Stimulated activated naive CD4-positive, alpha-beta T cell (primary cell): ENCODE results near the gene ACP1.
"Not testable (repeated sequence)": the region's sequence is repeated elsewhere in the genome, so short reads cannot be mapped to it uniquely, and the experiment has no call there.

Experiments used
- DNase-seq, 6 experiments: peaks; one replicate each; lab custom pipeline; 2025; lab: John Stamatoyannopoulos, UW

Gene ACP1

GRCh38 chr2:310994-311393 is 46.2 kb downstream of the ACP1 start:
- no peak for DNase-seq

- DNase-seq = no peak
Observed at GRCh38 chr2:313991-314390, 49.2 kb downstream of the ACP1 start.

GRCh38 chr2:314561-315336 is 50.0 kb downstream of the ACP1 start:
- no peak for DNase-seq

DNA sequence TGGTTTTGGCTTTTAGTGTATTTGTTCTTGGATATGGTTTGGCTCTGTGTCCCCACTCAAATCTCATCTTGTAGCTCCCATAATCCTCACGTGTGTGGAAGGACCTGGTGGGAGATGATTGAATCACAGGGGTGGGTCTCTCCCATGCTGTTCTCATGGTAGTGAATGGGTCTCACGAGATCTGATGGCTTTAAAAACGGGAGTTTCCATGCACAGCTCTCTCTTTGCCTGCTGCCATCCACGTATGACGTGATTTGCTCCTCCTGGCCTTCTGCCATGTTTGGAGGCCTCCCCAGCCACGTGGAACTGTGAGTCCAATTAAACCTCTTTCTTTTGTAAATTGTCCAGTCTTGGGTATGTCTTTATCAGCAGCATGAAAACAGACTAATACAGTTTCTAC is 51.2 kb downstream of the ACP1 start:
- DNase-seq = not testable (repeated sequence)

DNA sequence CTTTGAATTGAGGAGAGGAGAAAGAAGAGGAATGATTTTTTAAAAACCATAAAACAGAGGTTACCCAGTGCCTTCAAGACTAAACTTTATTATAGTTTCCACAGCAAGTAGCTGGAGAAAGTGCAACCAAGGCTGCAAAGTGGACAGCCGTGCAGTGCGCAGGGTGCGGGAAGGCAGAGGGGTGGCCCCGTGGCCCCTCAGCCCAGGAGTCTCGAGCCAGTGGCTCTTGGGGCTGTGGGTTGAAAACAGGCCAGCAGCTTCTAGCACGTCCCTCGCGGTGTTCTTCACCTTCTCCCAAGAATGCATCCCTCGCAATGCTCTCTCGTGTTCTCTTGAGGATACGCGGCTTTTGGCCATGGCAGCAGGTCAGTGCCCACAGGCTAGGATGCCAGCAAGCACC is 51.6 kb downstream of the ACP1 start:
- no peak for DNase-seq

DNA sequence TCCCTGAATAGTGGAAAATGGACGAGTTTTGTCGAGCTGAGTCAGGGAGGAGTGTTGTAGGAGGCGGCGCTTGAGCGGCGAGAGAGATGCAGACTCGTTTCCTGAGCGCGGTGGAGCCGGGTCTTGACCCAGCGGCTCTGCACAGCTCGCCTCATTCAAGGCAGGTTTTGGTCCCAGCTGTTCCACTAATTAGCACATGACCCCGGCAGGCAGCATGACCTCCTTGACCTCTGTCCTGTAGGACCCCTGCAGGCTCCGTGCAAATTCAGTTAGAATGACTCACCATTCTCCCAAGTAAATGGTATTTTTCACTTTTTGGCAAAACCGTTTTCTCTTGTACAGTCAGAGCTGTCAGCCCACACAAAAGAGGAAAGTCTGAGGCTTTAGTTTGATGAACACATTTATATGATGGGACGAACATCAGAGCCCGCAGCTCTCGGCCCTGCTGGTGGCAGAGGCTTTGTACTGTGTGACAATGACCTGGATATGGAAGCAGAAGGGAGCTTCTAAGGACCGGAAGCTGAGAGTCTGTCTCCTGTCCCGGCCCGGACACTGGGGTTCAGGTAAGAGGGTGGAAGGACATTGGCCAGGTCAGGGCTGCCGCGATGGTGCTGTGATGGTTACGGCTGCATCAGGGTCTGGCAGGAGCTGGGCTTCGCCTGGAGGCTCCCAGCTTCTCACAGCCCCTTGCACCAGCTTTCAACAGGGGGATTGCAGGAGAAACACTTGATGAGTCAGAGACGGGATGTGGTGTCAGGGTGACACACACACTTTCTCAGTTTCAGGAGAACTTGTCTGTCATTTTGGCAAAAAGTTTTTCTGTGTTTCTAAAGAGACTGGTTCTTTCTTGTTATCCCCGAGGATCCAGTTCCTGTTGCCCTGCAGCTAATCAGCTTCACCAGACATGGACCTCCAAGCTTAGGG is 53.0 kb downstream of the ACP1 start:
- no peak for DNase-seq

- no peak for DNase-seq
Observed at GRCh38 chr2:319059-319600, 54.4 kb downstream of the ACP1 start.

- DNase-seq = no peak
Observed at GRCh38 chr2:320561-320960, 55.8 kb downstream of the ACP1 start.

GRCh38 chr2:322326-322725 is 57.6 kb downstream of the ACP1 start:
- DNase-seq = no peak

DNA sequence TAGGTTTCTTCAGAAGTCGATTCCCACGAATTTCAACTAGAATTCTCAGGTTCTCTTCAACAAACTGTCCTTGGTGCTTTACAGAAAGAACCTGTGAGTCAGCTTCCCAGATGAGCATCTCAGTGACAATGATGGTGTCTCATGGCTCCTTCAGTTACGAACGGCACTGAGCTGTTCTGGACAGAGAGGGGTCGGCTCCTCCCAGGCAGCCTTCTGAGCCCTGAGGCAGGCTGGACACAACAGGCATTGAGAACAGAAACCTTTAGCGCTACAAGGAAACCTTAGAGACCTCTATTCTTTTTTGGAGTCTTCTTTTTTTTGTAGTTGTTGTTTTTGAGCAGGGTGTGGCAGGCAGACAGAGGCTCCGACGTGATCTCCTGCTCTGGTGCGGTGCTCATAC is 58.3 kb downstream of the ACP1 start:
- DNase-seq = no peak
